ENCODE results near the gene DPYSL3. TPM values are rescaled to one million over a fixed set of nuclear protein-coding genes. Genes with fewer than 3 reads are reported as not detected.

DPYSL3 gene
- polyA plus RNA-seq, 1 of the 3 experiments (the other 2 are of a cell fraction): 123 TPM

GRCh38 chr5:147412561-147412960 lies 97.3 kb downstream of the DPYSL3 start:
- no peaks in the 10 kb centered on the region for H3K9me2 ChIP-seq
- no peaks in the 10 kb centered on the region for H3K79me2 ChIP-seq (ENCODE audit: insufficient read depth)
- H3K27ac ChIP-seq (ENCODE audit: low read depth in 2 of 2, low read length in 1 of 2): peak overlapping the region in 1 of 2 experiments; percentile 77; a peak in 1 of 4 replicates
- no peak for TF ChIP-seq SIN3A (IDR thresholded peaks at IDR 0.05; ENCODE audit: borderline replicate concordance, low read depth, low read length)
- TF ChIP-seq, protein P1, sequence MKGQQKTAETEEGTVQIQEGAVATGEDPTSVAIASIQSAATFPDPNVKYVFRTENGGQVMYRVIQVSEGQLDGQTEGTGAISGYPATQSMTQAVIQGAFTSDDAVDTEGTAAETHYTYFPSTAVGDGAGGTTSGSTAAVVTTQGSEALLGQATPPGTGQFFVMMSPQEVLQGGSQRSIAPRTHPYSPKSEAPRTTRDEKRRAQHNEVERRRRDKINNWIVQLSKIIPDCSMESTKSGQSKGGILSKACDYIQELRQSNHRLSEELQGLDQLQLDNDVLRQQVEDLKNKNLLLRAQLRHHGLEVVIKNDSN (IDR thresholded peaks at IDR 0.05; ENCODE audit: borderline replicate concordance, low read depth): no peak
- TF ChIP-seq EZH2phosphoT487 (IDR thresholded peaks at IDR 0.05; ENCODE audit: borderline replicate concordance, low read depth): no peak
- TF ChIP-seq TCF12 (IDR thresholded peaks at IDR 0.05): no peak
- TF ChIP-seq, protein P2, sequence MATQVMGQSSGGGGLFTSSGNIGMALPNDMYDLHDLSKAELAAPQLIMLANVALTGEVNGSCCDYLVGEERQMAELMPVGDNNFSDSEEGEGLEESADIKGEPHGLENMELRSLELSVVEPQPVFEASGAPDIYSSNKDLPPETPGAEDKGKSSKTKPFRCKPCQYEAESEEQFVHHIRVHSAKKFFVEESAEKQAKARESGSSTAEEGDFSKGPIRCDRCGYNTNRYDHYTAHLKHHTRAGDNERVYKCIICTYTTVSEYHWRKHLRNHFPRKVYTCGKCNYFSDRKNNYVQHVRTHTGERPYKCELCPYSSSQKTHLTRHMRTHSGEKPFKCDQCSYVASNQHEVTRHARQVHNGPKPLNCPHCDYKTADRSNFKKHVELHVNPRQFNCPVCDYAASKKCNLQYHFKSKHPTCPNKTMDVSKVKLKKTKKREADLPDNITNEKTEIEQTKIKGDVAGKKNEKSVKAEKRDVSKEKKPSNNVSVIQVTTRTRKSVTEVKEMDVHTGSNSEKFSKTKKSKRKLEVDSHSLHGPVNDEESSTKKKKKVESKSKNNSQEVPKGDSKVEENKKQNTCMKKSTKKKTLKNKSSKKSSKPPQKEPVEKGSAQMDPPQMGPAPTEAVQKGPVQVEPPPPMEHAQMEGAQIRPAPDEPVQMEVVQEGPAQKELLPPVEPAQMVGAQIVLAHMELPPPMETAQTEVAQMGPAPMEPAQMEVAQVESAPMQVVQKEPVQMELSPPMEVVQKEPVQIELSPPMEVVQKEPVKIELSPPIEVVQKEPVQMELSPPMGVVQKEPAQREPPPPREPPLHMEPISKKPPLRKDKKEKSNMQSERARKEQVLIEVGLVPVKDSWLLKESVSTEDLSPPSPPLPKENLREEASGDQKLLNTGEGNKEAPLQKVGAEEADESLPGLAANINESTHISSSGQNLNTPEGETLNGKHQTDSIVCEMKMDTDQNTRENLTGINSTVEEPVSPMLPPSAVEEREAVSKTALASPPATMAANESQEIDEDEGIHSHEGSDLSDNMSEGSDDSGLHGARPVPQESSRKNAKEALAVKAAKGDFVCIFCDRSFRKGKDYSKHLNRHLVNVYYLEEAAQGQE (IDR thresholded peaks at IDR 0.05; ENCODE audit: low read depth, low read length): no peak
- TF ChIP-seq RCOR1 (IDR thresholded peaks at IDR 0.05; ENCODE audit: low read length): no peak
- TF ChIP-seq EP300 (IDR thresholded peaks at IDR 0.05; ENCODE audit: borderline replicate concordance in 1 of 2, low read depth in 1 of 2, low read length in 1 of 2): no peak
- TF ChIP-seq TEAD4 (IDR thresholded peaks at IDR 0.05; ENCODE audit: borderline replicate concordance, insufficient read depth): no peak
- no peaks in the 10 kb centered on the region for H3K27me3 ChIP-seq (ENCODE audit: insufficient read depth)
- WGBS (ENCODE audit: low lambda C conversion rate): 95% methylated on average over 2 of the region's 2 CpGs
- H3F3A ChIP-seq (replicated peaks; ENCODE audit: insufficient read depth): peaks cover 3% of the 10 kb centered on the region
- peaks cover 16% of the 10 kb centered on the region; the same call in 1 of the 2 replicates for H4K20me1 ChIP-seq (ENCODE audit: insufficient read depth)
- peaks cover 61 to 83% of the 10 kb centered on the region in 2 experiments for H3K36me3 ChIP-seq (replicated peaks in 1 of 2; ENCODE audit: control insufficient read depth in 1 of 2, insufficient read depth in 2 of 2, low read length in 1 of 2)
- ChIA-PET CTCF (interaction anchor here (2.2 to 4.3 kb wide), 2 partner anchors 20 to 166 kb away, joined by 7 to 21 read pairs; no protein-coding TSS in a partner anchor), POLR2A (no interaction called here)
- H3K4me2 ChIP-seq: no peak overlapping the region
- H3K9me3 ChIP-seq: no peaks in the 10 kb centered on the region
- no peak overlapping the region for H3K9ac ChIP-seq
- no peak overlapping the region for H2AFZ ChIP-seq (ENCODE audit: low read depth)
- H3K4me1 ChIP-seq (ENCODE audit: control insufficient read depth in 1 of 2, insufficient read depth in 2 of 2, low read depth in 1 of 2, low read length in 1 of 2): peaks cover 0 to 25% of the 10 kb centered on the region in 2 experiments; a peak in 2 of 4 replicates
- H3K4me3 ChIP-seq (ENCODE audit: low read depth in 2 of 2, low read length in 1 of 2): no peak overlapping the region
- DNase-seq: no peak

GRCh38 chr5:147411359-147412319 lies 98.2 kb downstream of the DPYSL3 start:
- WGBS (ENCODE audit: low lambda C conversion rate): 69% methylated on average over 8 of the region's 8 CpGs
- H3K36me3 ChIP-seq (replicated peaks in 1 of 2; ENCODE audit: control insufficient read depth in 1 of 2, insufficient read depth in 2 of 2, low read length in 1 of 2): peaks cover 53 to 84% of the 10 kb centered on the region in 2 experiments
- POLR2A ChIA-PET: no interaction called here
- TF ChIP-seq TCF12 (IDR thresholded peaks at IDR 0.05): peak; percentile 73
- TF ChIP-seq, protein P3, sequence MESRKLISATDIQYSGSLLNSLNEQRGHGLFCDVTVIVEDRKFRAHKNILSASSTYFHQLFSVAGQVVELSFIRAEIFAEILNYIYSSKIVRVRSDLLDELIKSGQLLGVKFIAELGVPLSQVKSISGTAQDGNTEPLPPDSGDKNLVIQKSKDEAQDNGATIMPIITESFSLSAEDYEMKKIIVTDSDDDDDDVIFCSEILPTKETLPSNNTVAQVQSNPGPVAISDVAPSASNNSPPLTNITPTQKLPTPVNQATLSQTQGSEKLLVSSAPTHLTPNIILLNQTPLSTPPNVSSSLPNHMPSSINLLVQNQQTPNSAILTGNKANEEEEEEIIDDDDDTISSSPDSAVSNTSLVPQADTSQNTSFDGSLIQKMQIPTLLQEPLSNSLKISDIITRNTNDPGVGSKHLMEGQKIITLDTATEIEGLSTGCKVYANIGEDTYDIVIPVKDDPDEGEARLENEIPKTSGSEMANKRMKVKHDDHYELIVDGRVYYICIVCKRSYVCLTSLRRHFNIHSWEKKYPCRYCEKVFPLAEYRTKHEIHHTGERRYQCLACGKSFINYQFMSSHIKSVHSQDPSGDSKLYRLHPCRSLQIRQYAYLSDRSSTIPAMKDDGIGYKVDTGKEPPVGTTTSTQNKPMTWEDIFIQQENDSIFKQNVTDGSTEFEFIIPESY (IDR thresholded peaks at IDR 0.05; ENCODE audit: borderline replicate concordance, low read depth): no peak
- peak; percentile 23; the same call in 1 of the 2 replicates for TF ChIP-seq NFIC (IDR thresholded peaks at IDR 0.05; ENCODE audit: borderline replicate concordance)
- peak; percentile 10; the same call in 1 of the 2 replicates for TF ChIP-seq JUND (IDR thresholded peaks at IDR 0.05)
- no peak for TF ChIP-seq MXI1 (IDR thresholded peaks at IDR 0.05; ENCODE audit: low read depth, low read length)
- TF ChIP-seq, protein P4, sequence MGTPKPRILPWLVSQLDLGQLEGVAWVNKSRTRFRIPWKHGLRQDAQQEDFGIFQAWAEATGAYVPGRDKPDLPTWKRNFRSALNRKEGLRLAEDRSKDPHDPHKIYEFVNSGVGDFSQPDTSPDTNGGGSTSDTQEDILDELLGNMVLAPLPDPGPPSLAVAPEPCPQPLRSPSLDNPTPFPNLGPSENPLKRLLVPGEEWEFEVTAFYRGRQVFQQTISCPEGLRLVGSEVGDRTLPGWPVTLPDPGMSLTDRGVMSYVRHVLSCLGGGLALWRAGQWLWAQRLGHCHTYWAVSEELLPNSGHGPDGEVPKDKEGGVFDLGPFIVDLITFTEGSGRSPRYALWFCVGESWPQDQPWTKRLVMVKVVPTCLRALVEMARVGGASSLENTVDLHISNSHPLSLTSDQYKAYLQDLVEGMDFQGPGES (IDR thresholded peaks at IDR 0.05; ENCODE audit: low read depth, low read length): no peak
- no peak for TF ChIP-seq POLR2AphosphoS5 (IDR thresholded peaks at IDR 0.05; ENCODE audit: low read depth, low read length)
- no peak for TF ChIP-seq RFX5 (IDR thresholded peaks at IDR 0.05; ENCODE audit: low read length)
- no peak for TF ChIP-seq MEF2A (IDR thresholded peaks at IDR 0.05; ENCODE audit: borderline replicate concordance, low read depth)

More at GRCh38 chr5:147411359-147412319, 98.2 kb downstream of the DPYSL3 start:
- CTCF ChIA-PET: interaction anchor here (1.5 to 4.3 kb wide), 4 partner anchors 19 to 223 kb away, joined by 5 to 21 read pairs (median 8); no protein-coding TSS in a partner anchor
- no peak overlapping the region for H3K4me3 ChIP-seq (ENCODE audit: low read depth in 2 of 2, low read length in 1 of 2)
- H3K9ac ChIP-seq: no peak overlapping the region
- no peaks in the 10 kb centered on the region for H3K79me2 ChIP-seq (ENCODE audit: insufficient read depth)
- H3K27me3 ChIP-seq (ENCODE audit: insufficient read depth): no peaks in the 10 kb centered on the region
- H3K9me2 ChIP-seq: no peaks in the 10 kb centered on the region
- no peaks in the 10 kb centered on the region for H3K9me3 ChIP-seq
- no peak for DNase-seq
- no peak overlapping the region for H3K4me2 ChIP-seq
- peaks cover 12% of the 10 kb centered on the region for H4K20me1 ChIP-seq (ENCODE audit: insufficient read depth)
- peak overlapping the region; percentile 34 to 81; a peak in 3 of 4 replicates for H3K27ac ChIP-seq (ENCODE audit: low read depth in 2 of 2, low read length in 1 of 2)
- H3F3A ChIP-seq (replicated peaks; ENCODE audit: insufficient read depth): peaks cover 3% of the 10 kb centered on the region
- H2AFZ ChIP-seq (ENCODE audit: low read depth): no peak overlapping the region
- peaks cover 8 to 26% of the 10 kb centered on the region in 2 experiments; a peak in 3 of 4 replicates for H3K4me1 ChIP-seq (ENCODE audit: control insufficient read depth in 1 of 2, insufficient read depth in 2 of 2, low read depth in 1 of 2, low read length in 1 of 2)

Measured in SK-N-SH (cell line).